Peyer's patch (tissue), 4 donors: ENCODE measurements around the gene HDAC4. TPM values are rescaled to one million over a fixed set of nuclear protein-coding genes. Genes with fewer than 3 reads are reported as not detected.

ENCODE experiments used
- DNase-seq, 3 donors: peaks; one replicate each; pipeline ENCODE4 v3.0.0-alpha.2; 2017 to 2019
- H3K27ac ChIP-seq, 4 donors: fragments of 200-600 bp; sonication (generic); one replicate each; pipeline ENCODE4 v1.5.1; 2016 to 2019
- H3K27me3 ChIP-seq, 2 donors: fragments of 200-600 bp; sonication (generic); one replicate each; pipeline ENCODE4 v1.5.1; 2019
- H3K36me3 ChIP-seq, 3 donors: fragments of 200-600 bp; sonication (generic); one replicate each; pipeline ENCODE4 v1.5.1; 2016 to 2019
- H3K4me1 ChIP-seq, 4 donors: fragments of 200-600 bp; sonication (generic); one replicate each; pipeline ENCODE4 v1.5.1; 2016 to 2019
- H3K4me3 ChIP-seq, 4 donors: fragments of 200-600 bp; sonication (generic); 1 replicate in 3 of 4; 2 replicates in 1 of 4; pipeline ENCODE4 v1.5.1; 2016 to 2019; ENCODE audit warnings: mild to moderate bottlenecking in 1 of 4
- H3K9me3 ChIP-seq, 4 donors: fragments of 200-600 bp; sonication (generic); one replicate each; pipeline ENCODE4 v1.5.1; 2016 to 2019; ENCODE audit warnings: mild to moderate bottlenecking in 1 of 4
- POLR2A ChIP-seq, 2 donors: fragments of 450-650 bp; IDR thresholded peaks; one replicate each; pipeline ENCODE4 v1.5.1; 2017; ENCODE audit warnings: antibody characterized with exemption in 2 of 2, mild to moderate bottlenecking in 2 of 2, moderate library complexity in 2 of 2
- total RNA-seq, 4 donors: library from RNA; depleted of rRNA; stranded (reverse); fragments of >200 nt; gene quantifications; one replicate each; pipeline ENCODE4 v1.1.0, GENCODE V29; 2016
- TF ChIP-seq, protein P1 (sequence below), 6 experiments: fragments of 450-650 bp in 4 of 6; fragments of 200-600 bp in 2 of 6; sonication (generic) in 1 of 6; IDR thresholded peaks; one replicate each; pipeline ENCODE4 v1.5.1; 2017 to 2019; ENCODE audit warnings: antibody characterized with exemption in 6 of 6, mild to moderate bottlenecking in 3 of 6, moderate library complexity in 1 of 6

The HDAC4 gene
- total RNA-seq, 4 donors from 2014 or later = 28.9 to 198 (median 102) TPM

DNA sequence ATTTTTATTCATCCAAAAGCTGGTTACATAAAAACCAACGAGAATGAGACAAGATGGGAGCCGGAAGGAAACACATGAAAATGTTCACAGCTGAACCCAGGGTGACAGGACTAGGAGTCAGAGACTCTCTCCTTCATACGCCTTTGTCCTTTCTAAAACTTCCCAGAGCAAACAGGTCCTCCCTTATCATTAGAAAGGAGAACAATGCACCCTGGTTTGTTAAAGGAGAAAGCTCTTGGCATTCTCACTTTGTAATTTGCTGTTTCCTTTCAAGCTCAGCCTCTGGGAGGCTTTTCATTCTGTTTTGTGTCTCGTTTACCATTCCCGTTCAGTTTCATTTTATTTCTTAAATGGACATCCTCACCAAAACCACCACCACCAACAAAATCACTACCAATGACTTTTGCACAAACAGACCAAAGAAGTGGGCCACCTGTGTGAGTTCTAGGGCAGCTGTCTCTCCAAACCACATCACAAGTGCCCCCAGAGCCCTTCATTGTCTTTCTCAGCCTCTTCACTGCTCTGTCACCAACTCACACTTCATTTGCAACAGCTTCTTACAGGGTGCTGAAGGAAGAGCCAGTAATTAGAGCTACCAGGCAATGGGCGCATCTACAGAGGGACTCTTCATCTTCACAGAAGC, 105.3 kb downstream of the HDAC4 start:
- H3K4me1 ChIP-seq = peaks cover 3 to 75% (median 12%) of the 10 kb centered on the region in 4 donors
- no peak for TF ChIP-seq POLR2A (IDR thresholded peaks at IDR 0.05)
- TF ChIP-seq, protein P1, sequence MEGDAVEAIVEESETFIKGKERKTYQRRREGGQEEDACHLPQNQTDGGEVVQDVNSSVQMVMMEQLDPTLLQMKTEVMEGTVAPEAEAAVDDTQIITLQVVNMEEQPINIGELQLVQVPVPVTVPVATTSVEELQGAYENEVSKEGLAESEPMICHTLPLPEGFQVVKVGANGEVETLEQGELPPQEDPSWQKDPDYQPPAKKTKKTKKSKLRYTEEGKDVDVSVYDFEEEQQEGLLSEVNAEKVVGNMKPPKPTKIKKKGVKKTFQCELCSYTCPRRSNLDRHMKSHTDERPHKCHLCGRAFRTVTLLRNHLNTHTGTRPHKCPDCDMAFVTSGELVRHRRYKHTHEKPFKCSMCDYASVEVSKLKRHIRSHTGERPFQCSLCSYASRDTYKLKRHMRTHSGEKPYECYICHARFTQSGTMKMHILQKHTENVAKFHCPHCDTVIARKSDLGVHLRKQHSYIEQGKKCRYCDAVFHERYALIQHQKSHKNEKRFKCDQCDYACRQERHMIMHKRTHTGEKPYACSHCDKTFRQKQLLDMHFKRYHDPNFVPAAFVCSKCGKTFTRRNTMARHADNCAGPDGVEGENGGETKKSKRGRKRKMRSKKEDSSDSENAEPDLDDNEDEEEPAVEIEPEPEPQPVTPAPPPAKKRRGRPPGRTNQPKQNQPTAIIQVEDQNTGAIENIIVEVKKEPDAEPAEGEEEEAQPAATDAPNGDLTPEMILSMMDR (IDR thresholded peaks at IDR 0.05) = no peak
- H3K4me3 ChIP-seq = no peak overlapping the region
- no peaks in the 10 kb centered on the region for H3K36me3 ChIP-seq
- DNase-seq = peak in 1 of 3 donors; percentile 38
- peak overlapping the region in 3 of 4 donors; percentile 3 to 38 (median 12) for H3K27ac ChIP-seq
- no peaks in the 10 kb centered on the region for H3K9me3 ChIP-seq
- H3K27me3 ChIP-seq = no peaks in the 10 kb centered on the region

DNA sequence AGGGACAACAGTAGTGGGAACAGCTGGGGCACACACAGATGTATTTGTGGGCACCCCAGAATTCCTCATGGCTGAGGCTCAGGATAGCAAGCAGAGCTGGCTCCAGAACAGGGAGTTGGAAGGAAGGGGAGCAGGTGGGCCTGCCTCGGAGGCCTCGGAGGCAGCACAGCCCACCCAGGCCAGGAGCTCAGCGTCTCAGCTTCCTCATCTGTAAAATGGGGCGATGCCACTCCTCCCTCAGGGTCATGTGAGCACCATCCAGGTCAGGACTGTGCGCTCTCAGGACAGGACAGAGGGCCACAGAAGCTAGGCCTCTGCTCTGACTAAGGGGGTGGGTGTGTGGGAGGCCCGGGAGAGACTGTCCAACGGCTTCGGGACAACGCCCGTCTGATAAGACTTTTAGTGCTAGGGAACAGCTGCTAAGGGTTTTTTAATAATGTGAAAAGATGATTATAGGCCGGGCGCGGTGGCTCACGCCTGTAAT, 106.2 kb downstream of the HDAC4 start:
- Histone ChIP-seq H3K4me1 (peaks cover 3 to 66% (median 12%) of the 10 kb centered on the region in 4 donors), H3K27me3 (no peaks in the 10 kb centered on the region), H3K27ac (peak overlapping the region in 3 of 4 donors; percentile 22 to 65 (median 46)), H3K4me3 (no peak overlapping the region), H3K9me3 (no peaks in the 10 kb centered on the region), H3K36me3 (no peaks in the 10 kb centered on the region)
- TF ChIP-seq POLR2A (IDR thresholded peaks at IDR 0.05) = no peak
- TF ChIP-seq, protein P1 (IDR thresholded peaks at IDR 0.05) = no peak
- DNase-seq = peak in 2 of 3 donors; percentile 67 to 78

DNA sequence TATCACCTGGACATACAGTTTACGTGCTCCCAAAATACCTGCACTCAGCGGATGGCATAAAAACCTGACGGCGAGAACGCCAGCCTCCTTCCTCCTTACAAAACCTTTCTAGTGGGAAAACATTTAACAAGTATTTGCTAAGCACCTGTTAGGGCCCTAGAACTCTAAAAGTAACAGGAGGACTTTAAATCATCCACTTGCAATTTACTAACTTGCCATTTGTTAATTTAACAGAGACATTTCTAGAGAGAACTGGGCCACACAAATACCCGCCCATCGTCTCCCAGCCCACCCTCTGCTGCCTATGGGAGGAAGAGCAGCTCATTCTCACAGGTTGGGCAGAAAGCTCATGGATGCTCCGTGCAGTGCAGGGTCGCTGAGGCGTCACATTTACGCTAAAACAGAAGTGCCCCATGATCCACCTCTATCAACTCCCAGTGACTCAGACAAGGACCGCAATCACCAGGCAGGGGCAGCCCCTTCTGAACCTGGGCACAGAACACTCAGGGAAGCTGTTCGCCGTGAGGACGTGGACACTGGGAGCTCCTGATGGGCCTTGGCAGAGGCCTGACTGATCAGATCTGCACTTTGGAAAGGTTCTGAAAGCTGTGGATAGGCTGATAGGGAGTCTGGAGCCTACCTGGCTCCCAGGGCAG, 106.9 kb downstream of the HDAC4 start:
- Histone ChIP-seq H3K9me3 (no peaks in the 10 kb centered on the region), H3K27me3 (no peaks in the 10 kb centered on the region), H3K27ac (peak overlapping the region in 3 of 4 donors; percentile 22 to 65 (median 46)), H3K4me1 (peaks cover 3 to 62% (median 12%) of the 10 kb centered on the region in 4 donors), H3K4me3 (no peak overlapping the region), H3K36me3 (no peaks in the 10 kb centered on the region)
- TF ChIP-seq POLR2A (IDR thresholded peaks at IDR 0.05) = no peak
- TF ChIP-seq, protein P1 (IDR thresholded peaks at IDR 0.05) = no peak
- peak in 2 of 3 donors; percentile 46 to 49 for DNase-seq

DNA sequence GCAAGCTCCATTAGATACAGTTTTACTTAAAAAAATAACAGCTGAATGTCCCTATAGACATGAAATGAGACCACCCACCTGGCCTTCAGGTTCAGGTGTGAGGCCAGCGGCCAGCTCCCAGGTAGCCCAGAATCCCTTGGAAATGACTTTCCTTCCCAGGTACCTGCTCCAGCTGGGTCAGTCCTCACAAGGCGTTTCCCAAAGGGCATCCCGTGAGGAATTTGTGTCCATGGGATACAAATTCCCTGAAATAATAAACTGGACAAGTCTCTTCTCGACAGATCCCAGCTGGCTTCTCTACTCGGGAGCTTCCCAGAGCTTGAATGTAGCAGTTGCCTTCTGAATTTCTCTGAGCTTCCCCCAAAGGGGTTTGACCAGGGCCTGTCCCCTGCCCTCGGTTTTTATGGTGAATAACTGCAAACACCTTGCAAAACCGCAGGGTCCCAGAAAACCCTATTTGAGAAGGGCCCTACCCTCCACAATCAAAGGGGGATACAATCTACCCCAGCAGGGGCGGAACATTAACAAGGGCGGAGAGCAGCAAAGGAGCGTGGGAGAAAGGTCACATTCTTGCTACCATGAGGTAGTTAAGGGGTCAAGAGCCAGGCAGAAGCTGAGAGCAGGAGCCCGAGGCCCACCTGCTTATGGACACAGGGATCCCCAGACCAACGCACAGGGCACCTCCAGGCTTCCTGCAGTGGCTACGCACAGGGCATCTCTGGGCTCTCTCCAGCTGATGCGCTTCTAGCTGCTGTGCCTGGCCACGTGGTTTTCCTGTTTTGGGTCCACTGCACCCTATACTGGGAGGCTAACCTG, 107.7 kb downstream of the HDAC4 start:
- H3K27me3 ChIP-seq = no peaks in the 10 kb centered on the region
- H3K9me3 ChIP-seq = no peaks in the 10 kb centered on the region
- no peak overlapping the region for H3K4me3 ChIP-seq
- DNase-seq = peak in 2 of 3 donors; percentile 46 to 47
- H3K27ac ChIP-seq = peak overlapping the region in 2 of 4 donors; percentile 15 to 32
- H3K4me1 ChIP-seq = peaks cover 3 to 56% (median 9%) of the 10 kb centered on the region in 4 donors
- no peaks in the 10 kb centered on the region for H3K36me3 ChIP-seq
- no peak for TF ChIP-seq POLR2A (IDR thresholded peaks at IDR 0.05)
- TF ChIP-seq, protein P1 (IDR thresholded peaks at IDR 0.05) = no peak

DNA sequence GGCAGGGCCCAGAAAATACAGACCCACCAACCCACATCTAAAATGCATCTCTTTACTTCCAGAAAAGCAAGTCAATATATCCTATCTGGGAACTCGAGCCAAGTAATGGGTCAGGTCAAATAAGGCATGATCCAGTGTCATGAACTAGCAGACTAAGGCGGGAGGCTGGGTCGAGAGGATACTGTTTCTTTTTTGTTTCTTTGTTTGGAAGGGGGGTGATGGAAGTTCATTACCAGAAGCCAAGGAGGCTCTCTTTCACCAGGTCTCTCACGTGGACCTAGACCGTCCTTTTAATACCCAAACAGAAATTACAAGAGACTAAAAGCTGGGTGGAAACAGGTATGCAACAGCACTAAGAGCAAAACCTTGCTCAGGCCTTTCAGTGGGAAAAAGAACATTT, 108.3 kb downstream of the HDAC4 start:
- Histone ChIP-seq H3K27me3 (no peaks in the 10 kb centered on the region), H3K4me3 (no peak overlapping the region), H3K9me3 (no peaks in the 10 kb centered on the region), H3K4me1 (peaks cover 3 to 50% (median 8%) of the 10 kb centered on the region in 4 donors), H3K27ac (peak overlapping the region in 1 of 4 donors; percentile 15), H3K36me3 (no peaks in the 10 kb centered on the region)
- no peak for TF ChIP-seq POLR2A (IDR thresholded peaks at IDR 0.05)
- TF ChIP-seq, protein P1 (IDR thresholded peaks at IDR 0.05) = no peak
- DNase-seq = no peak
